Naive thymus-derived CD4-positive, alpha-beta T cell (primary cell): ENCODE measurements around the gene ZNF169. TPM values are rescaled to one million over a fixed set of nuclear protein-coding genes. Genes with fewer than 3 reads are reported as not detected.
"Not testable (repeated sequence)": the region's sequence is repeated elsewhere in the genome, so short reads cannot be mapped to it uniquely, and the experiment has no call there.

Experiments
- ATAC-seq: fragments of 150-1000 bp; cut with Tn5 transposase; 2 replicates; pipeline ENCODE4 v1.10.0; 2021; ENCODE audit warnings: mild to moderate bottlenecking, moderate library complexity
- CTCF ChIA-PET: fragments of 350-600 bp; sonication (Branson Sonifier 250); formaldehyde crosslinking; loops from one replicate; lab custom pipeline; 2021; ENCODE audit warnings: antibody characterized with exemption; lab: Charles Lee
- POLR2A ChIA-PET: fragments of 350-600 bp; sonication (Branson Sonifier 250); formaldehyde crosslinking; loops from one replicate; lab custom pipeline; 2021; ENCODE audit warnings: antibody characterized with exemption, inconsistent platforms; lab: Charles Lee
- DNase-seq, 9 donors: peaks; one replicate each; pipeline versions ENCODE4 v3.0.0 to v3.0.0-alpha.2; 2020 to 2022; ENCODE audit warnings: mixed read lengths in 1 of 9
- H3K27ac ChIP-seq: one replicate; pipeline ENCODE4 v1.7.0; 2013; ENCODE audit warnings: mild to moderate bottlenecking, low read depth, low read length, moderate library complexity
- H3K27me3 ChIP-seq, 2 donors: one replicate each; pipeline ENCODE4 v1.7.0; 2013; ENCODE audit warnings: low read length in 2 of 2, mild to moderate bottlenecking in 2 of 2, moderate library complexity in 2 of 2; ENCODE audit not compliant: control insufficient read depth in 2 of 2, insufficient read depth in 2 of 2
- H3K36me3 ChIP-seq, 3 experiments: 1 replicate in 2 of 3; 2 replicates in 1 of 3; pipeline ENCODE4 v1.7.0; 2013; ENCODE audit warnings: low read length in 3 of 3, mild to moderate bottlenecking in 3 of 3, moderate library complexity in 1 of 3; ENCODE audit not compliant: insufficient read depth in 3 of 3, control insufficient read depth in 2 of 3
- H3K4me1 ChIP-seq, 2 donors: one replicate each; pipeline ENCODE4 v1.7.0; 2013; ENCODE audit warnings: low read length in 2 of 2, mild to moderate bottlenecking in 2 of 2, moderate library complexity in 1 of 2; ENCODE audit not compliant: control insufficient read depth in 2 of 2, insufficient read depth in 2 of 2
- H3K4me3 ChIP-seq: 2 replicates; pipeline ENCODE4 v1.7.0; 2013; ENCODE audit warnings: mild to moderate bottlenecking, low read length
- H3K9me3 ChIP-seq, 3 experiments: 1 replicate in 2 of 3; 2 replicates in 1 of 3; pipeline ENCODE4 v1.7.0; 2013; ENCODE audit warnings: low read length in 3 of 3; ENCODE audit not compliant: control insufficient read depth in 2 of 3
- H3K27ac Mint-ChIP-seq, 9 donors: one replicate each; pipeline ENCODE4 v1.8.0; 2020 to 2022; ENCODE audit warnings: mixed read lengths in 9 of 9, mild to moderate bottlenecking in 8 of 9, moderate library complexity in 5 of 9, inconsistent platforms in 2 of 9
- H3K27me3 Mint-ChIP-seq, 5 donors: one replicate each; pipeline ENCODE4 v1.8.0; 2021 to 2022; ENCODE audit warnings: mixed read lengths in 5 of 5, mild to moderate bottlenecking in 1 of 5
- H3K36me3 Mint-ChIP-seq, 5 donors: one replicate each; pipeline ENCODE4 v1.8.0; 2020 to 2022; ENCODE audit warnings: mixed read lengths in 5 of 5, mild to moderate bottlenecking in 3 of 5, inconsistent platforms in 1 of 5
- H3K4me1 Mint-ChIP-seq, 7 donors: one replicate each; pipeline ENCODE4 v1.8.0; 2020 to 2022; ENCODE audit warnings: mixed read lengths in 7 of 7, mild to moderate bottlenecking in 3 of 7, inconsistent platforms in 1 of 7
- H3K4me3 Mint-ChIP-seq, 10 donors: one replicate each; pipeline ENCODE4 v1.8.0; 2020 to 2022; ENCODE audit warnings: mild to moderate bottlenecking in 10 of 10, mixed read lengths in 10 of 10, moderate library complexity in 6 of 10, inconsistent platforms in 2 of 10
- H3K9me3 Mint-ChIP-seq, 11 donors: one replicate each; pipeline ENCODE4 v1.8.0; 2020 to 2022; ENCODE audit warnings: mixed read lengths in 11 of 11, mild to moderate bottlenecking in 4 of 11, inconsistent platforms in 1 of 11, moderate library complexity in 1 of 11
- intact Hi-C, 2 donors: fragments of 100-400 bp; cut with micrococcal nuclease; formaldehyde crosslinking; loops; one replicate each; pipeline ENCODE4 v1.15.1; 2023
- polyA plus RNA-seq, 2 donors: library from polyadenylated mRNA; unstranded; fragments of 300-500 nt; fragmentation: Illumina TruSeq; gene quantifications; one replicate each; pipeline ENCODE4 v1.2.3, GENCODE V29; 2021
- total RNA-seq, 6 experiments: library from RNA in 5 of 6; stranded (reverse) in 5 of 6; gene quantifications; 1 replicate in 5 of 6; 2 replicates in 1 of 6; pipeline ENCODE4 v1.2.3 and lab custom pipeline; 2021 to 2026

The ZNF169 gene
- total and polyA plus RNA-seq, 7 experiments from 2014 or later, result 4.5 to 28.4 (median 8.1) TPM

DNA sequence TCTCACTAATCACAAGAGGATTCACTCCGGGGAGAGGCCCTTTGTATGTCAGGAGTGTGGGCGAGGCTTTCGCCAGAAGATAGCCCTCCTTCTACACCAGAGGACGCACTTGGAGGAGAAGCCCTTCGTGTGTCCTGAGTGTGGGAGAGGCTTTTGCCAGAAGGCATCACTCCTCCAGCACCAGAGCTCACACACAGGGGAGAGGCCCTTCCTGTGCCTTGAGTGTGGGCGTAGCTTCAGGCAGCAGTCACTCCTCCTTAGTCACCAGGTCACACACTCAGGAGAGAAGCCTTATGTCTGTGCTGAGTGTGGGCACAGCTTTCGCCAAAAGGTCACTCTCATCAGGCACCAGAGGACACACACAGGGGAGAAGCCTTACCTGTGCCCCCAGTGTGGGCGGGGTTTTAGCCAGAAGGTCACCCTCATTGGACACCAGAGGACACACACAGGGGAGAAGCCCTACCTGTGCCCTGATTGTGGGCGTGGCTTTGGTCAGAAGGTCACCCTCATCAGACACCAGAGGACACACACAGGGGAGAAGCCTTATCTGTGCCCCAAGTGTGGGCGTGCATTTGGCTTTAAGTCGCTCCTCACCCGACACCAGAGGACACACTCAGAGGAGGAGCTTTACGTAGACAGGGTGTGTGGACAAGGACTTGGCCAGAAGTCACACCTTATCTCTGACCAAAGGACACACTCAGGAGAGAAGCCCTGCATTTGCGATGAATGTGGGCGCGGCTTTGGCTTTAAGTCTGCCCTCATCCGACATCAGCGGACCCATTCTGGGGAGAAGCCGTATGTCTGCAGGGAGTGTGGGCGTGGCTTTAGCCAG lies 41.6 kb downstream of the ZNF169 start:
- no peaks in the 10 kb centered on the region for H3K27me3 ChIP-seq
- CTCF ChIA-PET, result no interaction called here
- no peaks in the 10 kb centered on the region for H3K4me1 ChIP-seq
- H3K9me3 ChIP-seq, result no peaks in the 10 kb centered on the region
- no peaks in the 10 kb centered on the region for H3K27me3 Mint-ChIP-seq
- no peaks in the 10 kb centered on the region for H3K4me1 Mint-ChIP-seq
- H3K36me3 ChIP-seq, result peaks cover 0 to 16% (median 4%) of the 10 kb centered on the region in 3 experiments
- POLR2A ChIA-PET, result no interaction called here
- peaks cover 4 to 45% (median 25%) of the 10 kb centered on the region in 5 donors for H3K36me3 Mint-ChIP-seq
- DNase-seq, result no peak
- intact Hi-C loops, result no loop called here
- no peak overlapping the region for H3K4me3 ChIP-seq
- no peak overlapping the region for H3K4me3 Mint-ChIP-seq
- ATAC-seq, result no peak
- H3K9me3 Mint-ChIP-seq, result no peaks in the 10 kb centered on the region
- H3K27ac Mint-ChIP-seq, result no peak overlapping the region
- H3K27ac ChIP-seq, result no peak overlapping the region

DNA sequence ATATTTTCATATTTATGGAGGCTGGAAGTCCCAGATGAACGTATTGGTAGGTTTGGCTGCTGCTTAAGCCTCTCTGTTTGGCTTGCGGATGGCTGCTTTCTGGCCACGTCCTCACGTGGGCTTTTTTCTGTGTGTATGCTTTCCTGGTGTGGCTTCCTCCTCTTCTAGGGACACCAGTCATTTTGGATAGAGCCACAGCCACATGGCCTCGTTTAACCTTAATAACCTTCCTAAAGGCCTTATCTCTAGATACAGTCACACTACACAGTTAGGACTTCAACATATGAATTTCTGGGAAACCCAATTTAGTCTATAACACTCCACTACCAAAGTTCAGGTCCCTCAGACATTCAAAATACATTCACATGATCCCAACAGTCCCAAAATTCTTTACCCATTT lies 42.5 kb downstream of the ZNF169 start:
- no peaks in the 10 kb centered on the region for H3K4me1 ChIP-seq
- POLR2A ChIA-PET, result no interaction called here
- no peaks in the 10 kb centered on the region for H3K27me3 Mint-ChIP-seq

DNA sequence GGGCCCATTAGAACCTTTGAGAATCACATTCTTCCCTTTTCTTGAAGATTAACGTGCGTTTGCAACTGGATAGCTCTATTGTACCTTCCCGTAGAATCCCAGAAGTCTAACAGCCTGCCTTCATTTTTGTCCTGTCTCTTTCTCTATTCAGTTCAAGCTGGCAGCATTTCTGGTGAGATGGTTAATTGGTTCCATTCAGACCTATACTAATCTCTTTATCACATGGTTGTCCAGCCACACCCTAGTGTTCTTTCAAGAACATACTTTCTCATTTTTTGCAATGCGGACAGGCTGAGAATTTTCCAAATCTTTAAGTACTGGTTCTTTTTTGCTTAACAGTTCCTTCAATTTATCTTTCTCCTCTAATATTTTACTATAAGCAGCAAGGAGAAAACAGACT lies 43.3 kb downstream of the ZNF169 start:
- no peaks in the 10 kb centered on the region for H3K9me3 Mint-ChIP-seq
- no peak for DNase-seq
- CTCF ChIA-PET, result no interaction called here
- H3K27me3 Mint-ChIP-seq, result no peaks in the 10 kb centered on the region
- no peak for ATAC-seq
- H3K36me3 ChIP-seq, result peaks cover 0 to 16% (median 0%) of the 10 kb centered on the region in 3 experiments
- no peaks in the 10 kb centered on the region for H3K27me3 ChIP-seq
- H3K4me3 Mint-ChIP-seq, result no peak overlapping the region
- no peak overlapping the region for H3K4me3 ChIP-seq
- intact Hi-C loops, result no loop called here
- no peak overlapping the region for H3K27ac Mint-ChIP-seq
- no peaks in the 10 kb centered on the region for H3K4me1 ChIP-seq
- peaks cover 0 to 30% (median 11%) of the 10 kb centered on the region in 5 donors for H3K36me3 Mint-ChIP-seq
- POLR2A ChIA-PET, result no interaction called here
- no peak overlapping the region for H3K27ac ChIP-seq
- no peaks in the 10 kb centered on the region for H3K9me3 ChIP-seq
- H3K4me1 Mint-ChIP-seq, result no peaks in the 10 kb centered on the region

More for the DNA sequence above, 42.5 kb downstream of the ZNF169 start:
- Histone ChIP-seq H3K4me3 (no peak overlapping the region), H3K36me3 (peaks cover 0 to 16% (median 0%) of the 10 kb centered on the region in 3 experiments), H3K9me3 (no peaks in the 10 kb centered on the region), H3K27me3 (no peaks in the 10 kb centered on the region), H3K27ac (no peak overlapping the region)
- peaks cover 0 to 38% (median 19%) of the 10 kb centered on the region in 5 donors for H3K36me3 Mint-ChIP-seq
- no peaks in the 10 kb centered on the region for H3K4me1 Mint-ChIP-seq
- DNase-seq, result no peak
- no peak overlapping the region for H3K4me3 Mint-ChIP-seq
- CTCF ChIA-PET, result no interaction called here
- no peaks in the 10 kb centered on the region for H3K9me3 Mint-ChIP-seq
- intact Hi-C loops, result no loop called here
- H3K27ac Mint-ChIP-seq, result no peak overlapping the region
- ATAC-seq, result no peak

DNA sequence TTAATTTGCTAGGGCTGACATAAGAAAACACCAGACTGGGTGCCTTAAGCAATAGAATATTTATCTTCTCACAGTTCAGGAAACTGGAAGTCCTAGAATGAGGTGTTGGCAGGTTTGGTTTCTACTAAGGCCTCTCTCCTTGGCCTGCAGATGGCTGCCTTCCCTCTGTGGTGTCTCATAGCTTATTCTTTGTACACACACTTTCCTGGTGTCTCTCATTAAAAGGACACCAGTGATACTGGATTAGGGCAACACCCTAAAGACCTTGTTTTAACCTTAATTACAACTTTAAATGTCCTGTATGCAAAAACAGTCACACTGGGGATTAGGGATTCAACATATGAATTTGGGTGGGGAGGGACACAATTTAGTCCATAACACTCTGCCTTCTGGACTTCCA lies 44.2 kb downstream of the ZNF169 start:
- Histone ChIP-seq H3K4me1 (no peaks in the 10 kb centered on the region), H3K36me3 (peaks cover 0 to 16% (median 0%) of the 10 kb centered on the region in 3 experiments), H3K27ac (no peak overlapping the region), H3K4me3 (no peak overlapping the region), H3K9me3 (no peaks in the 10 kb centered on the region), H3K27me3 (no peaks in the 10 kb centered on the region)
- no peaks in the 10 kb centered on the region for H3K27me3 Mint-ChIP-seq
- no peaks in the 10 kb centered on the region for H3K4me1 Mint-ChIP-seq
- H3K36me3 Mint-ChIP-seq, result peaks cover 0 to 30% (median 11%) of the 10 kb centered on the region in 5 donors
- H3K9me3 Mint-ChIP-seq, result no peaks in the 10 kb centered on the region
- DNase-seq (no peak), ATAC-seq (no peak)
- ChIA-PET CTCF (no interaction called here), POLR2A (no interaction called here)
- intact Hi-C loops, result no loop called here
- no peak overlapping the region for H3K4me3 Mint-ChIP-seq
- H3K27ac Mint-ChIP-seq, result no peak overlapping the region

DNA sequence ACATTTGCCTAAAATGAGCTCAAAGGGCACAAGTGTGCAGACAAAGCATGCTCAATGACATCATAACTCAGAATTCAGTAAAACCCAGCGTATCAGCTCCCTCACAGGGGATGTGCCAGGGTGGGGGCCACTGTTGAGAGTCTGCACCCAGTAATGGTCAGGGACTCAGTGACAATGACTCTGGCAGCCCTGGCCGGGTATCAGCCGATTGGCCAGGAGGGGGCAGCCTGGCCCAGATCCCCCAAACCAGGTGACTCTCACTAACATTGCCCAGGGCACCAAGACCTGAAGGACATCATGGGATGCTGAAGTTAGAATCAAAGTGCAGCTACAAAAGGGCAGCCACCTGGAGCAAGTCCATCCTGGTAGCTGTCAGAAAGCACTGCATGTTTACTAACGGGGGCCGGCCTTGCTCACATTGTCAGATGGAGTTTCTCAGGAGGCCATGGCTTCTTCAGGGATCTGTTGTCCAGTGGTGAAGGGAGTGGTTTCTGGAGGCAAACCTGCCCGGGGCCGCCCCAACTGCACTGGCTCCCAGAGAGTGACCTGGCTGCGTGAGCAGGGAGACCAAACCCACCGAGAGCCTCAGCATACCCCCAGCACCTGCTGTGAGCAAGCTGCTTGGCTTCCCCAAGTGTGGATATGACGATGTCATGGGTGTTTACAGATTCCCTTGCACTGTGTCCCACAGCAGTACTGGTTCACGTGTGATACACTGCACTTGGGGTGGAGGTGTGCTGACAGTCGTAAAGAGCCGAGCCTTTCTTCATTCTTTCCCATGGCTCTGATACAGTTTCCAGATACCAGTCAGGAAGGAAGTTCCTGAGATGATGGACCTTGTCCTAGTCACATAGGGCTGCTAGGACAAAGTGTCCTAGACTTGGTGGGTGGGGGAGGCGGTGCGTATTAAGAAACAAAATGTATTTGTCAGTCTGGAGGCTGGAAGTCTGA lies 56.2 kb downstream of the ZNF169 start:
- H3K27me3 ChIP-seq, H3K27ac ChIP-seq, H3K4me1 ChIP-seq, DNase-seq, H3K4me1 Mint-ChIP-seq, H3K27ac Mint-ChIP-seq, H3K4me3 Mint-ChIP-seq, CTCF ChIA-PET, H3K9me3 ChIP-seq, H3K36me3 Mint-ChIP-seq, intact Hi-C loops, H3K36me3 ChIP-seq, H3K4me3 ChIP-seq, H3K27me3 Mint-ChIP-seq, H3K9me3 Mint-ChIP-seq, POLR2A ChIA-PET: not testable (repeated sequence)
- peak; percentile 44 for ATAC-seq

DNA sequence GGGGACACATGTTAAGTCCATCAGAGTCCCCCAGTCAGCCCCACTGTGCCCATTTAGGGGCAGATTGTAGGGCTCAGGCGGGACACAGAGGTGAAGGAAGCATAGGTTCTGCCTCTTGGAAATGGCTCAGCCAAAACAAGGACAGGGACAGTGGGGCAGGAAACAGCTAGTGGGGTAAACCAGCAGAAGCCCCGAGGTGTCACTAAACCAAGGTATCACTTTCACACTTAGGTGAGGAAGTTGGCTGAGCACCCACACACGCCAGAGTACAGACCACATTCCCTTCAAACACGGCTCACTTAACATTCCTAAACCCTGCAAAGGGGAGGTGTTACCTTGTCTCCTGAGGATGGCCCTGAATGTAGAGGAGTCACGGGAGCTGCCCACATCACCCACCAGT lies 57.1 kb downstream of the ZNF169 start:
- CTCF ChIA-PET, intact Hi-C loops, H3K36me3 Mint-ChIP-seq: not testable (repeated sequence)

More for the DNA sequence above, 57.1 kb downstream of the ZNF169 start:
- H3K4me1 ChIP-seq, H3K27me3 ChIP-seq, H3K9me3 Mint-ChIP-seq, H3K4me1 Mint-ChIP-seq, H3K27me3 Mint-ChIP-seq, H3K27ac ChIP-seq, POLR2A ChIA-PET, DNase-seq, H3K36me3 ChIP-seq, H3K27ac Mint-ChIP-seq, H3K9me3 ChIP-seq, H3K4me3 ChIP-seq, ATAC-seq, H3K4me3 Mint-ChIP-seq: not testable (repeated sequence)
